GM12874 (cell line): ENCODE data around the gene HINFP.

ENCODE experiments used
- TF ChIP-seq, protein P1 (sequence below): IDR thresholded peaks from 2 replicates; pipeline ENCODE4 v1.5.1; 2011; ENCODE audit warnings: low read depth, mild to moderate bottlenecking, control low read depth, low read length, moderate library complexity; ENCODE audit not compliant: insufficient read depth

HINFP gene

DNA sequence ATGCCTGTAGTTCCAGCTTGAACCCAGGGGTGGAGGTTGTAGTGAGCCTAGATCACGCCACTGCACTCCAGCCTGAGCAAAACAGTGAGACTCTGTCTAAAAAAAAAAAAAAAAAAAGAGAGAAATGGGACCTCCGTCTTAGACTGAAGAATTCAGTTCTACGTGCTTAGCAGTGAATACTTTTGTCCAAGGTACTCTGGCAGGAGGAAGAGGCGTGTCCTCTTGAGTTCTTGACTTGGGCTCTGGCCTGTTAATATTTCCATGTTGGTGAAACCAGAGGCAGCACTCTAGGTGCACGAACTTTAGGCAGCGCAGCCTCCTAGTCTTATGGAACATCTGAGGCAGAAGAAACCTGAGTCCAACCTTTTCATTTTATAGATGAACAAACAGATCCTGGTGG is 34.3 kb upstream of the HINFP start:
- TF ChIP-seq, protein P1, sequence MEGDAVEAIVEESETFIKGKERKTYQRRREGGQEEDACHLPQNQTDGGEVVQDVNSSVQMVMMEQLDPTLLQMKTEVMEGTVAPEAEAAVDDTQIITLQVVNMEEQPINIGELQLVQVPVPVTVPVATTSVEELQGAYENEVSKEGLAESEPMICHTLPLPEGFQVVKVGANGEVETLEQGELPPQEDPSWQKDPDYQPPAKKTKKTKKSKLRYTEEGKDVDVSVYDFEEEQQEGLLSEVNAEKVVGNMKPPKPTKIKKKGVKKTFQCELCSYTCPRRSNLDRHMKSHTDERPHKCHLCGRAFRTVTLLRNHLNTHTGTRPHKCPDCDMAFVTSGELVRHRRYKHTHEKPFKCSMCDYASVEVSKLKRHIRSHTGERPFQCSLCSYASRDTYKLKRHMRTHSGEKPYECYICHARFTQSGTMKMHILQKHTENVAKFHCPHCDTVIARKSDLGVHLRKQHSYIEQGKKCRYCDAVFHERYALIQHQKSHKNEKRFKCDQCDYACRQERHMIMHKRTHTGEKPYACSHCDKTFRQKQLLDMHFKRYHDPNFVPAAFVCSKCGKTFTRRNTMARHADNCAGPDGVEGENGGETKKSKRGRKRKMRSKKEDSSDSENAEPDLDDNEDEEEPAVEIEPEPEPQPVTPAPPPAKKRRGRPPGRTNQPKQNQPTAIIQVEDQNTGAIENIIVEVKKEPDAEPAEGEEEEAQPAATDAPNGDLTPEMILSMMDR = no peak

DNA sequence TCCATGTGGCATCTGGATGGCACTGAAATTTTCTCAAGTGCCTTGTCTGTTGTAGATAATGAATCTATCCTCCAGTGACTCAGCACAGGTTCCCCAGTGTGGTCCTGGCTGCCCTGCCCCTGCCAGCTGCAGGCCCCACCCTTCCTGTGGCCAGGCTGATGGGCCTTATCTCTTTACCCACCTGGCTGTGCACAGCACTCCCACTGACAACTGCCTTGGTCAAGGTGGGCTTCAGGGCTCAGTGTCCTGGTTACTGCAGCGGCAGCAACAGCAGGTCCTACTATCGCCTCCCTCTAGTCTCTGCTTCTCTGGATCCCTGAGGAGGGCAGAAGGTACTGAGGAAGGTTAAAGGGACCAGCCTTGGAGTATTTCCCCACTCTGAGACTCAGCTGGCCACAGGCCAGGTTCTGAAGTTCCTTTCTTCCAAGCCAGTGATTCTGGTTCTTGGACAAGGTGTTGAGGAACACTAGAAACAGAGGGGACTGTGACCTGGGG is 33.6 kb upstream of the HINFP start:
- TF ChIP-seq, protein P1 = no peak

DNA sequence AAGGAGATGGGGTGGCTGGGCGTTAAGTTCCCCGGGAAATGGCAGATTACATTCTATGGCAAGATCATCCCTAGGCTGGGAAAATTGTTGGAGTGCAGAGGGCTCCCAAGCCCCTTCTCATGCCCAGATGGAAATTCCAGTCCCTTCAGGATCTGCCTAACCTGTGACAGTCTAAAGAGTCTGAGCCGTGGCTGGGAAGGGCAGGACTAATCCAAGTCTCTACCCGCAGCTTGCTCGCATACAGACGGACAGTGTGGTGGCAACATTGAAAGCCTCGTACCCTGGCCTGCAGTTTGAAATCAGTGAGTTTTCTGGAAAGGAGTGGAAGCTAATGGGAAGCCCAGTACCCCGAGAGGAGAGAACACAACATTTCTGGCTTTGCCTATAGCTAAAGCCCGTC is 33.0 kb upstream of the HINFP start:
- TF ChIP-seq, protein P1 = no peak

DNA sequence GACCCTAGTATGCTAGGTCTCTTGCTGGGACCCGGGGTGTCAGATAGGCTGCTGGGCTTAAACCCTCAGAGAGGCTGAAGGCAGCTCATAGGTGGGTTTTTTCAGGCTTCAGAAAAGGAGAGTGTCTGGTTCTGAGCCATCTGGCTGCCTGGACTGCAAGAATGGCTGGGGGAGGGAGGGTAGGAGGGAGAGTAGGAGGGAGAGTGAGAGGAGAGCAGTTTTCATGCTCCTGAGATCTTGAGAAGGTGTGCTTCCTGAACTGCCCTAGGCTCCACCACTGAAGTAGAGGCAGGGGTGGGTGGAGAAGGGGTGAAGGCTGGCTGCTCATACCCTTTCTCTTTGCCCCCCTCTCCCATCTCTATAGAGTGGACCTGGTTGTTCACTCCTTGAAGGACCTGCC is 32.1 kb upstream of the HINFP start:
- TF ChIP-seq, protein P1 = no peak

DNA sequence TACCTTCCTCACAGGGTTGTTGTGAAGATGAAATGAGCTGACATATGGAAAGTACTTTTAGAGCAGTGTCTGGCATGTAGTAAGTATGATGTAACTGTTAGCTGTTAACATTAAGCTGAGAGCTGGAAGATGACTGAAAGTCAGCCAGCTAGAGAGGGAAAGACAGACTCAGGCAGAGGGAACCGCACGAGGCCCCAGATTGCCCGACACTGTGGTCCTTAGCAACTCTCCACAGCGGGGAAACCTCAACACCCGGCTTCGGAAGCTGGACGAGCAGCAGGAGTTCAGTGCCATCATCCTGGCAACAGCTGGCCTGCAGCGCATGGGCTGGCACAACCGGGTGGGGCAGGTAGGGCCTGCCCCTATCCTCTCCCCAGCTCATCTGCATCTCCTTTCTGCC is 30.2 kb upstream of the HINFP start:
- TF ChIP-seq, protein P1 = no peak

DNA sequence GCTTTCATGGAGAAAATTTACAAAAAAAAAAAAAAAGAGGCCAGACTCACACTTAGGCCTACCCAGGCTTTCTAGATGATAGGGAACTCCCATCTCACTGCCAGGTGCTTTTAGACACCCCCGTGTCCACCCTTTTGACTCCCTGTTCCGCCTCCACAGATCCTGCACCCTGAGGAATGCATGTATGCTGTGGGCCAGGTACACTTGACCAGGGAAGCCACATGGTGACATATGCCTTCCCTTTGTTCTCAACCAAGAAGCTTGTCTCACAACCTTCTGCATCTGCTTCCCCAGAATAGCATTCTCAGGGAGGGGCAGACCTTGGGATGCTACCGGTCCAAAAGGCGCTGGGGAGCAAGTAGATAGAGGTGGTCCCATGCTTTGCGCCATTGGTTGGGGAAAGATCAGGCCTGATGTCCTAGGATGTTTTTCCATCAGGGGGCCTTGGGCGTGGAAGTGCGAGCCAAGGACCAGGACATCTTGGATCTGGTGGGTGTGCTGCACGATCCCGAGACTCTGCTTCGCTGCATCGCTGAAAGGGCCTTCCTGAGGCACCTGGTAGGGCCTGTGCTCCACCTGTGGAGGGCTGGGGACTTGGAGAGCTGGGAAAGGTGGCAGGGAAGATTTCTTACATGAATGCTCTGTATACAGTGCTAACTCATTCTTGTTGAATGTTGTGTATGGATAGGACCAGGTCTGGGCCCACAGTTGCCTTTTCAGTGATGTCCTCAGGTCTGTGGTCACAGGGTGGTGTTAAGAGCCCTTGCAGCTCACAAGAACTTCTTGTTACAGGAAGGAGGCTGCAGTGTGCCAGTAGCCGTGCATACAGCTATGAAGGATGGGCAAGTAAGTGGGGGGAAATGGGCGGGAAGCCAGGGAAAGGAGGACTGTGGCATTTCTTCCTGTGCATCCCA is 29.2 kb upstream of the HINFP start:
- TF ChIP-seq, protein P1 = no peak

DNA sequence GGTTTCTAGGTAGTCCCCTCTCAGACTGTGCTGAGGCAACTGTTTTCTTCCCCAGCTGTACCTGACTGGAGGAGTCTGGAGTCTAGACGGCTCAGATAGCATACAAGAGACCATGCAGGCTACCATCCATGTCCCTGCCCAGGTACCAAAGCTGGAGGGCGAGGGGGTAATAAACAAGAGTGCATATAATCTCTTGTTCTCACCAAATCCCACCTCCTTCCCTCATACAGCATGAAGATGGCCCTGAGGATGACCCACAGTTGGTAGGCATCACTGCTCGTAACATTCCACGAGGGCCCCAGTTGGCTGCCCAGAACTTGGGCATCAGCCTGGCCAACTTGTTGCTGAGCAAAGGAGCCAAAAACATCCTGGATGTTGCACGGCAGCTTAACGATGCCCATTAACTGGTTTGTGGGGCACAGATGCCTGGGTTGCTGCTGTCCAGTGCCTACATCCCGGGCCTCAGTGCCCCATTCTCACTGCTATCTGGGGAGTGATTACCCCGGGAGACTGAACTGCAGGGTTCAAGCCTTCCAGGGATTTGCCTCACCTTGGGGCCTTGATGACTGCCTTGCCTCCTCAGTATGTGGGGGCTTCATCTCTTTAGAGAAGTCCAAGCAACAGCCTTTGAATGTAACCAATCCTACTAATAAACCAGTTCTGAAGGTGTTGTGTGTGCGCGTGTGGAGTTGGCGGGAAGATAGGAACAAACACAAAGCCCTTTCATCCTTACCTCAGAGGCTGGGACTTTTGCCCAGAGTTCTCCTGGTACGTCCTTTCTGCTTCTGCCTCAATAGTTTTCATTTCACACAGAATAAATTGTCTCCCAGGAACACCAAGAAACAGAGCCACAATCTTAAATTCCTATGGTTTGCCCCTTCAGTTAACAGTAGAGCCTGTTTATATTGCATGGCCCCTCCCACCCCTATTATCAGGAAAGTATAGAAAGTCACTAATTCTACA is 28.2 kb upstream of the HINFP start:
- TF ChIP-seq, protein P1 = no peak
